HG02840 (cell line): Measurements from ENCODE around the gene CRYZL1.

ENCODE experiments used
- ATAC-seq: cut with Tn5 transposase; IDR thresholded peaks from one replicate; pipeline ENCODE4 v1.9.1; 2021; ENCODE audit warnings: mild to moderate bottlenecking, moderate library complexity, moderate number of reproducible peaks; ENCODE audit not compliant: unreplicated experiment, low FRiP score

The CRYZL1 gene

DNA sequence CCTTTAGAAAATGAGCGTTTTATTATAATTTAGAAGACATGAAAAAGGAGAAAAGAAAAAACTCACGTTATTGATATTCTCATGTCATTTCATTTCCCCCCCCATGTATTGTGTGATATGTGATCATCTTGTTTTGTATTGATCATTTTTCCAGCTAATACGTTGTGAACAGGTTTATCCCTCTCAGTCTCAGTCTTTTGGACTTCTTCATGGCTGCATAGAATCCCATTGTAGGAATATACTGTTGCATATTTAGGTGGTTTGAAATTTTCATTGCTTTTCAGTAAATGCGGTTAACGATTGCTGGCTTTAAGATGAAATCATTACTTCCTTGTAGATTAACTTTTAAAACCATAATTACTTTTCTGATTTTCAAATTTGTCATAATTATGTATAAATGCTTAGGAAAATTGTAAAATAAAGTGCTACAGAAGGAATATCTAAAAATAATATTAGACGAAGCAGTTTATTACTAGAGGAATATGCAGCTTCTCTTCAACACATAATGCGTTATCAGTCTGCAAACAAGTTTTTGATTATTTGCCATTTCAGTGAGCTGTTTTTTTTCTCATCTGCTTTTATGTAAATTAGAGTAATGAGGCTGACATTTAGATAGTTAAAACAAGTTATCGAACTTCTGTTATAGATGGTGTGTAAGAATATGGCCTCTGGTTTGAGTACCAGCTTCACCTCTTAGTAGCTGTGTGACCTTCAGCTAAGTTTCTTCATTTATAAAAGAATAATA lies 96.9 kb downstream of the CRYZL1 start:
- ATAC-seq, result no peak

DNA sequence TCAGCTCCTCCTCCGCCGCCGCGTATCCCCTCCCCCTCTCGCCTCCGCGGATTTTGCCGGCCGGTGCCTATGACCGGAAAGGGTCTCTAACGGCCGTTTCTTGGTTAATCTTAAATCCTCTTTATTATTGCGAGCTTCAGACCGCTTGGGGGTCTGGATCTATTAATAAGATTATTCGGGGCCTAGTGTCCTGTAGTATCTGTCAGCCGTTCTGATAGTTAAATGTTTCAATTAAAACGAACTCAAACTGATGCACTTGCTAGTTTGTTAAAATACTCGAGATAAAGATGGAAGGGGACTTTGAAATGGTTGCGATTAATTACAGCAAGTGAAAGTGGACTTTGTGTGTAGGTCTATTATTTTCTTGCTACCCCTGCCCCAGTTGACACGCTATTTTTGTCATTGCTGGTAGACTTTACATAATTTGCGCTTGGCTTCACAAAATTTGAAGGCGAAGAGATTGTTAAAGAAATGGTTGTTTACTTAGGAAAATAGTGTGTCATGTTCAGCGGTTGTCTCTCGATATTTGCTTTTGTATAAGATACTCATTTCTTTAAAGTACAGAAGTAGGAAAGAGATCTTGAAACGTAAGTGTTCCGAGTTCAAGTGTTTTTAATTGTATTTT lies 97.9 kb downstream of the CRYZL1 start:
- ATAC-seq, result no peak

DNA sequence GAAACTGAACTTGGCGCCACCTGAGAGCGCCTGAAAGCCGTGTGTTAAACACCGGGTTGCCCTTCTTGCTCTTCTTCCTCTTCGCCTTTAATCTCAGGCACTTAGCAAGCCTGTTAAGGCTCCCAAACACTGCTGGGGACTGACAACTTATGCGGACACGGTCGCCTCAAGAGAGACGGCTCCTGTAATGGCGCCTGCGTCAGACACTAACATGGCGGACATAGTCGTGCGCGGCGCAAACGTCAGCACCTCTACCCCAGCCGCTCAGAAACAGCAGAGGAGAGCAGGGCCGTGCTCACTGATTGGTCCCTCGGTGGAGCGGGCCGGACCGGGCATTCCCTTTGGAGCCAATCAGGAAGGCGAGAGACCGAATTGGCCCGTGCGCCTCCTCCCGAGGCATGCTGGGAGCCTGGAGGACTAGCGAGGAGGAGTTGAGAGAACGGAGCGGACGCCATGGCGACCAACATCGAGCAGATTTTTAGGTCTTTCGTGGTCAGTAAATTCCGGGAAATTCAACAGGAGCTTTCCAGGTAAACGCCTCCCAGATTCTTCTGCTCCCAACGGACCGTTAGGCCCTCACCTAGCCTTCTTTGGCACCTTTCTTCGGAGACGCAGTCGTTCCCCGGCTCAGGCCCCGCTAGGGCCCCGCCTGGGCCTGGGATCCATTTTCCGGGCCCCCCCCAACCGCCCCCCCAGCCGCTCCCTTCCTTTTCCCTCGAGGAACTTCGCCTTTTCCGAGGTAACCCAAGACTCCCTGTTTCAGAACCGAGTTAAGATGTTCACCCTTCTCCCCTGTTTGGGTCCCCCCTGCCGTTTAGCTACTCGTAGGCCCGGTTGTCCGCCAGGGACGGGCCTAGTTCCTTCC lies 98.7 kb downstream of the CRYZL1 start, which contains the start of gene SON:
SON (plus strand) TSS at position 399 of the 865 bp plus-strand sequence; CDS start at position 454, 55 bp downstream.
- ATAC-seq, result peak; percentile 96

DNA sequence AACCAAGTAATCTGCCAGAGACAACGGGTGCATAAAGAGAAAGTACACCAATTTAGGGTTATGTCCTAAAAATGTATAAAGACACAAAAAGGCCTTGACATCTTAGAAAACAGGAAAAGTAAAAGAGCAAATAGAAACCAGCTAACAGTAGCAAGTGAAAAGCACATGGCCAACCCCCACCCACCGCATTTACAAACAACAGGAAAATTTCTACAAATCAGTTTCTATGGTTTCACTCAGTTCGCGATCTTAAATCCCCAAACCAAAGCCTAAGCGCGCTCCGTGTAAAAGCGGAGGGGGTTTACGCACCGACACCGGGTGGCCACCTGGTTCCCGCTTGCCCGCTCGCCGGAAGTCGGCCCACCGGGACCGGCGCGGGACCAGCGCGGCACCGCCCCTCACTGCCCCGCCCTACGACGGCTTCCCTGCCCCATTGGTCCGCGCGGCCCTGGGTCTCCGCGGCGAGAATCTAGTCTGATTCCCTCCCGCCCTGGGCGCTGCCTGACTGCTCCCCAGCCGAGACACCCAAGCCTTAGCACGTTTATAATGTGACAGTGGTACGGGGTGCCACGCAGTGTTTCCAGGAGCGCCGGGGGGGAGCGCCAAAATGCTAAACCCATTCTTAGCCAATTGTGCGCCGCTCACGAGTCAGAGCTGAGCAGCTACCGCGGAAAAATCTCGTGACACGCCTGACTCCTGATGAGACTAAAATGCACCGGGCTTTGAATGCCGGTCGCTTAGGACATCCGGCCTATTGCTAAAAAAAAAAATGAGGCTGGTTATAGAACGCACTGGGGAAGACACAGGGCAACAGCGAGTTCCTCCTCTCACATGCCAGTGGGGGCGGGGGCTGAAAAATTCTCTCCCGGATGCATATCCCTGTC lies 99.5 kb downstream of the CRYZL1 start, which contains the start of gene GART:
GART (minus strand) TSS at position 362 of the 884 bp plus-strand sequence. CDS start 2,802 bp downstream, outside the sequence.
- peak; percentile 48 for ATAC-seq

DNA sequence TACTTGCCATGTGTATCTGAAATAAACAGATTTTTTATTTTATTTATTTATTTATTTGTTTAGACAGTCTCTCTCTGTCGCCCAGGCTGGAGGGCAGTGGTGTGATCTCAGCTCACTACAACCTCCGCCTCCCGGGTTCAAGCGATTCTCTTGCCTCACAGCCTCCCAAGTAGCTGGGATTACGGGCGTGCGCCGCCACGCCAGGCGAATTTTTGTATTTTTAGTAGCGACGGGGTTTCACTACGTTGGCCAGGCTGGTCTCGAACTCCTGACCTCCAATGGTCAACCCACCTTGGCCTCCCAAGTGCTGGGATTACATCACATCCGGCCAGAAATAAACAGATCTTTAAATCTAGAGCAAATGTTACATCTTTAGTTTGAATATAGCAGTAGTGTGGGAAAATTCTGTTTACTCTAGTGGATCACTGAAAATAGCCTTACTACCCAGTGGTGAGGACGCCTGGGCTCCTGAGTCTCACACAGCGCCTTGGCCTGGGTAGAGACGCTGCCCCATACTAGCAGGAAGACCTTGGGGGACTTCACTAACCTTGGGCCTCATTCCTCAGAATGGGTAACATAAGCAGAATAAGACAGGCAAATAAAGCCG lies 100.3 kb downstream of the CRYZL1 start:
- no peak for ATAC-seq

DNA sequence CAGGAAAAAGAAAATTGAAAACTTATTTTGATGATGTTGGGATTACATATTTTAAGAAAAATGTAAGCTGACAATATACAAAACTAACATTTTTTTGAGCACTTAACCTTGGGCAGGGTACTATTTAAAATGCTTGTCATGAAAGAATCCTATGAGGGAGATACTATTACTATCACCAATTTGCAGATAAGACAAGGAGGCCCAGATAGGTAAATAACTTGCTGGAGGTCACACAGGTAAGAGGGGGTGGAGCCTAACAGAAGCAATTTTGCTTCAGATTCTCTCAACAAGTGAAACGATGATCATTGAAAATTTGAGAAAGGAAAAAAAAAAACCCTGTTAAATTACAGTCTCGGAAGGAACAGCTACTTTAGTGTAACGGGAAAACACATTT lies 100.8 kb downstream of the CRYZL1 start:
- ATAC-seq, result no peak

DNA sequence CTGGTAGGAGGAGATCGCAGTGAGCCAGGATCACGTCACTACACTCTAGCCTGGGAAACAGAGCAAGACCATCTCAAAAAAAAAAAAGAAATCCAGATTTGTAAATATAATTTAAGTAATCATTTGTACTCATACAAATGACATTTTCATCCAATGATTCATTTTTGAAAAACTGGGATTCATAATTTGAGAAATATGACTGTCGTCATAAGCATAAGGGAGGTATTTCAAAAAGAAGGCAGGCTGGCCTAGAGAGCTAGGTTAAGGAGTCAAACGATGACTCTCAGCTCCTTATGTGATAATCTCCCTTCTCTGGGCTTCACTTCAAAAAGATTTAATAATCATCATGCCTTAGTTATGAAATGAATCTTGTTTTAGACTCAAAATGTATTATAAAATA lies 101.9 kb downstream of the CRYZL1 start:
- ATAC-seq, result no peak
